ENCODE data around the gene MTHFD1. TPM values are rescaled to one million over a fixed set of nuclear protein-coding genes. Genes with fewer than 3 reads are reported as not detected.

MTHFD1 gene
- total RNA-seq, 1 donor: 28.2 TPM

DNA sequence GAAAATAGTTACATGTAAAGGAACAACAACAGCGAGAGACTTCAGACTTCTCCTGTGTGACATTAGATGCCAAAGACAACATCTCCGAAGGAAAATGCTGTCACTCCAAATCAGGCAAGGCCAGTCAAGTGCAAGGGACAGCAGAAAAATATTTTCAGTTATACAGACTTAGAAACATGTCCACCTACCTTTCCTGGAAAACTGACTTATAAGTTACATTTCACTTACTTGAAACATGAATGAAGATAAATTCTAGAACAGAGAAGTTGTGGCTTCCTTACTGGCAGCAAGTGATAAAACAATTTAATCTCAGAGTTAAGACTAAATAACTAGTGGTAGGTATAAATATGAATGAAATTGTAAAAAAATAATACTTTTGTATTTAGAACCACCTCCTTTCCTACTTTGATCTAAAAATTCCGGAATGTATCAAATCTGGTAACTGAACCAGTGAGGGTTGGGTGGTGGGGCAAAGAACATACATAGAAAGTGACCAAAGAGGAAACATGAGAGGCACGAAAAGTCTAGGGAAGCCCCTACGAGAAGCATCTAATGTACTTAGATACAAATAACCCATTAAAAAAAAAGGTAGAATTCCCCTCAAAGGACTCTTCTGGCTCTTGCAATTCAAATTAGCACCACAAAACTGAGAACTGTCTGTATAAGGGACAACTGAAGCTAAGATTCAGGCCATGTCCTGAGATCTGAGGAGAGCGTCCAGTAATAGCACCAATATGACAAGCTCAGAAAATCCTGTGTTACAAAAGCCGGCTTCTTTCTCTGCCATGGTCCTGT is 21.2 kb downstream of the MTHFD1 start:
- H3K4me1 ChIP-seq (ENCODE audit: insufficient read depth, low read length): peaks cover 4% of the 10 kb centered on the region
- H3K4me3 ChIP-seq (ENCODE audit: insufficient read depth, low read length): no peak overlapping the region
- DNase-seq (ENCODE audit: insufficient read length, low spot score, missing footprints): no peak
- no peak overlapping the region for H2AFZ ChIP-seq (ENCODE audit: low read length)
- peaks cover 16% of the 10 kb centered on the region for H3K36me3 ChIP-seq (ENCODE audit: insufficient read depth, low read length)
- no peaks in the 10 kb centered on the region for H3K9me3 ChIP-seq (ENCODE audit: low read depth, low read length)
- peak overlapping the region; percentile 2 for H3K27ac ChIP-seq (ENCODE audit: low read depth, low read length)
- H3K27me3 ChIP-seq (ENCODE audit: insufficient read depth, low read length): no peaks in the 10 kb centered on the region
- TF ChIP-seq CTCF (IDR thresholded peaks at IDR 0.05; ENCODE audit: extremely low read depth, low read depth, low read length): no peak
- H3K79me2 ChIP-seq (ENCODE audit: insufficient read depth, low read length): peaks cover 17% of the 10 kb centered on the region
- no peaks in the 10 kb centered on the region for H4K20me1 ChIP-seq (ENCODE audit: insufficient read depth, low read length)
- no peak overlapping the region for H3K4me2 ChIP-seq (ENCODE audit: insufficient read depth, low read length)

DNA sequence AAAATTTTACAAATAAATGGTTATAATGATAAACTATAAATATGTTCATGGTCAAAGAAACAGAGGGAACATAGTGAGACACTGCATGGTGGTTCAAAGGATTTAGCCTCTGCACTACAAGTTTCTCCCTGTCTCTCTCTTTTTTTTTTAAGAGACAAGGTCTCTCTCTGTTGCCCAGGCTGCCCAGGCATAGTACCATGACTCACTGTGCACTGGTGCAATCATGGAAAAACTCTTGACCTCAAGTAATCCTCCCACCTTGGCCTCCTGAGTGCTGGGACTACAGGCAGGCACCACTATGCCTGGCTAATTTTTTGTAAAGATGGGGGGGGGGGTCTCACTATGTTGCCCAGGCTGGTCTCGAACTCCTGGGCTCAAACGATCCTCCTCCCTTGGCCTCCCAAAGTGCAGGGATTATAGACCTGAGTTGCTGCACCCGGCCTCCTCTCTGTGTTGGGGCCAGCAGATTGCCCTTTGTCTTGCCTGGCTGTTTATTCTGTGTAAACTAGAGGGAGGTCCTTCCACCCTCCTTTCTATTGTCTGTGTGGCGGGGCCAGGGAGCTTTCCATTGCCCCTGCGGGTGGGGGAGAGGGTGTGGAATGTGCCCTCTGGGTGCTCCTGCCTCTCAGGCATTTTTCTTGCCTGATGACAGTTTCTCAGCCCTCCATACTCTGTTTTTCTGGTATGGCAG is 22.1 kb downstream of the MTHFD1 start:
- no peak for DNase-seq (ENCODE audit: insufficient read length, low spot score, missing footprints)

DNA sequence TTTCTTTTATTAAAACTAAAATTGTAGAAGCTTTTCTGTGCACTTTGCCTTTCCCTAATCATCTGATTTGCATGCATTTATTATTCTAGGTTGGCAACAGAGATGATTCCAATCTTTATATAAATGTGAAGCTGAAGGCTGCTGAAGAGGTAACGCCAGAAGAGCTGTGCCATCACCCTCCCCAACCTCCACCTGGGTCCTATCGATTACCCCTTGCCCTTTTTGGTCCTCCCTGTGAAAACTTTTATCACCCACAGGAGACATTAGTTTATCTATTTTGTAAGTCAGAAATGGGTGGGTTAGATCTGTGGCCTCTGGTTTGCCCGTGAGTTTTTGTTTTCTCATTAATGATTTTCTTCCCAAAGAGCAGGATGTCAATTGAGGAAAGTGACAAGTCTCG is 22.8 kb downstream of the MTHFD1 start:
- Histone ChIP-seq H3K4me3 (ENCODE audit: insufficient read depth, low read length) (no peak overlapping the region), H3K36me3 (ENCODE audit: insufficient read depth, low read length) (peaks cover 19% of the 10 kb centered on the region), H3K79me2 (ENCODE audit: insufficient read depth, low read length) (peaks cover 11% of the 10 kb centered on the region), H3K27me3 (ENCODE audit: insufficient read depth, low read length) (no peaks in the 10 kb centered on the region), H3K4me2 (ENCODE audit: insufficient read depth, low read length) (no peak overlapping the region), H4K20me1 (ENCODE audit: insufficient read depth, low read length) (no peaks in the 10 kb centered on the region), H3K27ac (ENCODE audit: low read depth, low read length) (no peak overlapping the region), H2AFZ (ENCODE audit: low read length) (no peak overlapping the region), H3K9me3 (ENCODE audit: low read depth, low read length) (no peaks in the 10 kb centered on the region), H3K4me1 (ENCODE audit: insufficient read depth, low read length) (peaks cover 4% of the 10 kb centered on the region)
- DNase-seq (ENCODE audit: insufficient read length, low spot score, missing footprints): no peak
- TF ChIP-seq CTCF (IDR thresholded peaks at IDR 0.05; ENCODE audit: extremely low read depth, low read depth, low read length): no peak

More for the DNA sequence above, 22.1 kb downstream of the MTHFD1 start:
- Histone ChIP-seq H3K27ac (ENCODE audit: low read depth, low read length) (peak overlapping the region; percentile 24), H3K36me3 (ENCODE audit: insufficient read depth, low read length) (peaks cover 14% of the 10 kb centered on the region), H4K20me1 (ENCODE audit: insufficient read depth, low read length) (no peaks in the 10 kb centered on the region), H2AFZ (ENCODE audit: low read length) (no peak overlapping the region), H3K79me2 (ENCODE audit: insufficient read depth, low read length) (peaks cover 15% of the 10 kb centered on the region), H3K4me2 (ENCODE audit: insufficient read depth, low read length) (no peak overlapping the region), H3K9me3 (ENCODE audit: low read depth, low read length) (no peaks in the 10 kb centered on the region), H3K4me3 (ENCODE audit: insufficient read depth, low read length) (no peak overlapping the region), H3K27me3 (ENCODE audit: insufficient read depth, low read length) (no peaks in the 10 kb centered on the region), H3K4me1 (ENCODE audit: insufficient read depth, low read length) (peaks cover 4% of the 10 kb centered on the region)
- no peak for TF ChIP-seq CTCF (IDR thresholded peaks at IDR 0.05; ENCODE audit: extremely low read depth, low read depth, low read length)

DNA sequence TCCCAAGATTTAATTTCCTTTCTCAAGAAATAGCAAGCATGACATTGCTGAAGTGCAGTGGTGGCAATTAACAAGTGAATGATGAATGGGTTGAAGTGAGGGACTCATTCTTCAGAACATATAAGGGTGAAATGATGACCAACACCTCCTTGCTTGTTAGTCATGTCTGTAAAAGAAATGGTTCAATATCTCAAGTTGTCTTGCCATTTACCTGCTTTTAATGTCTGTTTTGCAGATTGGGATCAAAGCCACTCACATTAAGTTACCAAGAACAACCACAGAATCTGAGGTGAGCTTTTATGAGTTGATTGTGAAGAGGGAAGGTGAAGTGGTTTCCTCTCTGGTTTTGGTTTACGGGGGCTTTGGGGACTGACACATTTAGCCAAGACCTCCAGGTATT is 24.1 kb downstream of the MTHFD1 start:
- Histone ChIP-seq H3K4me1 (ENCODE audit: insufficient read depth, low read length) (peaks cover 15% of the 10 kb centered on the region), H3K27me3 (ENCODE audit: insufficient read depth, low read length) (no peaks in the 10 kb centered on the region), H3K79me2 (ENCODE audit: insufficient read depth, low read length) (peaks cover 10% of the 10 kb centered on the region), H4K20me1 (ENCODE audit: insufficient read depth, low read length) (no peaks in the 10 kb centered on the region), H3K4me3 (ENCODE audit: insufficient read depth, low read length) (no peak overlapping the region), H3K36me3 (ENCODE audit: insufficient read depth, low read length) (peaks cover 28% of the 10 kb centered on the region), H2AFZ (ENCODE audit: low read length) (no peak overlapping the region), H3K9me3 (ENCODE audit: low read depth, low read length) (no peaks in the 10 kb centered on the region), H3K4me2 (ENCODE audit: insufficient read depth, low read length) (no peak overlapping the region), H3K27ac (ENCODE audit: low read depth, low read length) (no peak overlapping the region)
- no peak for TF ChIP-seq CTCF (IDR thresholded peaks at IDR 0.05; ENCODE audit: extremely low read depth, low read depth, low read length)
- DNase-seq (ENCODE audit: insufficient read length, low spot score, missing footprints): no peak
